ENCODE results near the gene GSG1L. TPM values are rescaled to one million over a fixed set of nuclear protein-coding genes. Genes with fewer than 3 reads are reported as not detected.
"Not testable (repeated sequence)": the region's sequence is repeated elsewhere in the genome, so short reads cannot be mapped to it uniquely, and the experiment has no call there.

GSG1L gene
- total and polyA plus RNA-seq, 12 donors = 0.68 to 14.6 (median 3.4) TPM; not detected in 5

DNA sequence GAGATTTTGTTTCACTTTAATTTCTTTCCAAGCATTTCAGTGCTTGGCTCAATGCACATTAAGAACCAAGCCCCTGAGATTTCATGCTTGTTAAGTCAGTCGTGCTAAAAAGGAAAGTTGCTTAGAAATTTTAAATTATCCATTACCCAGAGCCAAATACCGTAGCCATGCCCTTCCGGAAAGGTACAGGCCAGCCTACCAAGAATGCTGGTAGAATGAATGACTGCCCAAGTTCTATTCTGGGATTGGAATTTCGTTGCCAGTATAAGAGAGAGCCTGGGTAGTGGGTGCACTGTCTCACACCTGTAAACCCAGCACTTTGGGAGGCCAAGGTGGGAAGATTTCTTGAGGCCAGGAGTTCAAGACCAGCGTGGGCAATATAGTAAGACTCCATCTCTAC is 319.6 kb downstream of the GSG1L start:
- Histone ChIP-seq H3K27me3 (no peaks in the 10 kb centered on the region), H3K27ac (no peak overlapping the region), H3K4me3 (no peak overlapping the region), H3K9me3 (no peaks in the 10 kb centered on the region), H3K36me3 (peaks cover 0 to 34% (median 12%) of the 10 kb centered on the region in 9 donors), H3K4me1 (peaks cover 0 to 6% (median 0%) of the 10 kb centered on the region in 9 donors)
- 81 to 86% methylated on average over 5 of the region's 5 CpGs for WGBS, 2 donors
- ATAC-seq (no peak), DNase-seq (no peak)
- TF ChIP-seq, protein P1, sequence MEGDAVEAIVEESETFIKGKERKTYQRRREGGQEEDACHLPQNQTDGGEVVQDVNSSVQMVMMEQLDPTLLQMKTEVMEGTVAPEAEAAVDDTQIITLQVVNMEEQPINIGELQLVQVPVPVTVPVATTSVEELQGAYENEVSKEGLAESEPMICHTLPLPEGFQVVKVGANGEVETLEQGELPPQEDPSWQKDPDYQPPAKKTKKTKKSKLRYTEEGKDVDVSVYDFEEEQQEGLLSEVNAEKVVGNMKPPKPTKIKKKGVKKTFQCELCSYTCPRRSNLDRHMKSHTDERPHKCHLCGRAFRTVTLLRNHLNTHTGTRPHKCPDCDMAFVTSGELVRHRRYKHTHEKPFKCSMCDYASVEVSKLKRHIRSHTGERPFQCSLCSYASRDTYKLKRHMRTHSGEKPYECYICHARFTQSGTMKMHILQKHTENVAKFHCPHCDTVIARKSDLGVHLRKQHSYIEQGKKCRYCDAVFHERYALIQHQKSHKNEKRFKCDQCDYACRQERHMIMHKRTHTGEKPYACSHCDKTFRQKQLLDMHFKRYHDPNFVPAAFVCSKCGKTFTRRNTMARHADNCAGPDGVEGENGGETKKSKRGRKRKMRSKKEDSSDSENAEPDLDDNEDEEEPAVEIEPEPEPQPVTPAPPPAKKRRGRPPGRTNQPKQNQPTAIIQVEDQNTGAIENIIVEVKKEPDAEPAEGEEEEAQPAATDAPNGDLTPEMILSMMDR (IDR thresholded peaks at IDR 0.05) = no peak
- intact Hi-C loops (cut with DNase I) = no loop called here

DNA sequence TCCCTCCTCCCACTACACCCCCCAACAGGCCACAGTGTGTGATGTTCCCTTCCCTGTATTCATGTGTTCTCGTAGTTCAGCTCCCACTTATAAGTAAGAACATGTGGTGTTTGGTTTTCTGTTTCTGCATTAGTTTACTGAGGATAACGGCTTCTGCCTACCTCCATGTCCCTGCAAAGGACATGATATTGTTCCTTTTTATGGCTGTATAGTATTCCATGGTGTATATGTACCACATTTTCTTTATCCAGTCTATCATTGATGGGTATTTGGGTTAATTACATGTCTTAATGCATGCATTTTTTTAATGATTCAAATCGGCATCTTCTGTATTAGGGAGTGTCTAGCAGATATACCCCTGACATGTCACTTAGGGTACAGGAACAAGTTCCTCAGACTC is 320.5 kb downstream of the GSG1L start:
- ATAC-seq; H3K4me3 ChIP-seq; H3K9me3 ChIP-seq; H3K4me1 ChIP-seq; H3K27ac ChIP-seq; intact Hi-C loops (cut with DNase I); H3K27me3 ChIP-seq; DNase-seq: not testable (repeated sequence)
- H3K36me3 ChIP-seq = peaks cover 0 to 38% (median 12%) of the 10 kb centered on the region in 9 donors
- WGBS, 2 donors = 99 to 100% methylated on average over 3 of the region's 3 CpGs

DNA sequence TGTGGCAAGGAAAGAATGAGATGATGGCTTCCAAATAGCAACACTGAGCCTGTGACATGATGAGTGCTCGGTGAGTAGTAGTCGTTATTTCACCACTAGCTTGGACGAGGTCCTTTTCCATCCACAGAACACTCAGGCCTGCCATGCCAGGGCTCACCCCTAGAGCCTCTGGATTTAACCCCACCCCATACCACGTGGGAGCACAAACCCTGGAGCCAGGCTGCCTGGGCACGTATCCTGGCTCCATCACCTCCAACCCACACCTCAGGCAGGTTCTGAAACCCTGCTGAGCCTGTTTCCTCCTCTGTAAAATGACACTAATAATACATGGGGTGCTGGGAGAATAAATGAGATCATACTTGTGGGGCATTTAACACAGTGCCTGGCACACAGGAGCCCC is 321.2 kb downstream of the GSG1L start:
- Histone ChIP-seq H3K4me3 (no peak overlapping the region), H3K27me3 (no peaks in the 10 kb centered on the region), H3K27ac (no peak overlapping the region), H3K4me1 (peaks cover 0 to 6% (median 0%) of the 10 kb centered on the region in 9 donors), H3K9me3 (no peaks in the 10 kb centered on the region), H3K36me3 (peaks cover 0 to 45% (median 12%) of the 10 kb centered on the region in 9 donors)
- DNase-seq (no peak), ATAC-seq (no peak)
- intact Hi-C loops (cut with DNase I) = no loop called here
- TF ChIP-seq, protein P1 (IDR thresholded peaks at IDR 0.05) = no peak
- 86 to 91% methylated on average over 5 of the region's 5 CpGs for WGBS, 2 donors

DNA sequence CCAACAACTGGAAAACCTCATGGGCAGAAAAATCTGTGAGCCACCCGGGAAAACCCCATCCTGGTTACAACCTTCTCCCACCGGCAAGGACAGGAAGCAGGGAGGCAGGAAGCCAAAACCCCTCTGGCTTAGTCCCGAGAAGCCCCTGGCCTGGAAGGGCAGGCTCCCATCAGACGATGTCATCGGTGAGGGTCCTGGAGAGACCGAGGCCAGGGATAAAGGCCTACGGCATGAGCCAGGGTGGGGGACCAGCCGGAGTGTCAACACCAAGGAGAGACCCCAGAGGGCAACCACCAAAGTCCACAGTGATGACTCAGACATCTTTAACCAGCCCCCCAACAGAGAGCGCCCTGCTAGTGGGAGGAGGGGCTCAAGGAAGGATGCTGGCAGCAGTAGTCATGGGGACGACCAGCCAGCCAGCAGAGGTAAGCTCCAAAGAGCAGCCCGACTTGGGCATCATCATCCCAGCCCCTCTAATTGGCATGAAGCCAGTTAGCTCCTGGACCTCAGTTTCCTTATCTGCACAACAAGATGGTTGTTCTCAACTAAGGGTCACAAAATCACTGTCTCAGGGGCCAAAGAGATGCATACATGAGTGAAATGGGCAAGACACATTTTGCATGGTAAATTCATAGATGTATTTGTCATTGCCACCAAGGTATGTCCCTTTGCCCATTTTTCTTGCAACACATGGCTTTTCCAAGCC is 322.9 kb downstream of the GSG1L start:
- no peak overlapping the region for H3K4me3 ChIP-seq
- peaks cover 0 to 58% (median 12%) of the 10 kb centered on the region in 9 donors for H3K36me3 ChIP-seq
- intact Hi-C loops (cut with DNase I) = no loop called here
- TF ChIP-seq, protein P1 (IDR thresholded peaks at IDR 0.05) = no peak
- H3K27me3 ChIP-seq = no peaks in the 10 kb centered on the region
- H3K4me1 ChIP-seq = peaks cover 0 to 6% (median 0%) of the 10 kb centered on the region in 9 donors
- WGBS, 2 donors = 75 to 77% methylated on average over 11 of the region's 11 CpGs
- DNase-seq (no peak), ATAC-seq (no peak)
- no peaks in the 10 kb centered on the region for H3K9me3 ChIP-seq
- H3K27ac ChIP-seq = no peak overlapping the region
